GM23248 (cell line): ENCODE results near the gene FBLN2. TPM values are rescaled to one million over a fixed set of nuclear protein-coding genes. Genes with fewer than 3 reads are reported as not detected.
A peak's percentile ranks its signal among the peaks of the same experiment; 100 is the strongest.

Experiments used
- DNase-seq: peaks from one replicate; pipeline ENCODE4 v3.0.0-alpha.2; 2015
- H2AFZ ChIP-seq: fragments of 200-600 bp; sonication (generic); 2 replicates; pipeline ENCODE4 v1.6.1; 2016; ENCODE audit warnings: antibody characterized with exemption
- H3F3A ChIP-seq: fragments of 200-600 bp; sonication (generic); 2 replicates; pipeline ENCODE4 v1.6.1; 2016; ENCODE audit warnings: mild to moderate bottlenecking, antibody characterized with exemption, mixed run types; ENCODE audit not compliant: insufficient read depth
- H3K27ac ChIP-seq: fragments of 200-600 bp; sonication (generic); 2 replicates; pipeline ENCODE4 v1.5.1; 2016; ENCODE audit warnings: mild to moderate bottlenecking
- H3K27me3 ChIP-seq: fragments of 200-600 bp; sonication (generic); replicated peaks from 2 replicates; pipeline ENCODE4 v1.6.1; 2016; ENCODE audit warnings: mild to moderate bottlenecking; ENCODE audit not compliant: insufficient read depth
- H3K36me3 ChIP-seq: fragments of 200-600 bp; sonication (generic); 2 replicates; pipeline ENCODE4 v1.6.1; 2016; ENCODE audit warnings: low read depth, mild to moderate bottlenecking
- H3K4me1 ChIP-seq: fragments of 200-600 bp; sonication (generic); 2 replicates; pipeline ENCODE4 v1.6.1; 2016; ENCODE audit warnings: mild to moderate bottlenecking; ENCODE audit not compliant: insufficient read depth
- H3K4me2 ChIP-seq: fragments of 200-600 bp; sonication (generic); one replicate; pipeline ENCODE4 v1.6.1; 2016; ENCODE audit warnings: mild to moderate bottlenecking; ENCODE audit not compliant: unreplicated experiment
- H3K4me3 ChIP-seq: fragments of 200-600 bp; sonication (generic); 2 replicates; pipeline ENCODE4 v1.5.1; 2016; ENCODE audit warnings: mild to moderate bottlenecking
- H3K79me2 ChIP-seq: fragments of 200-600 bp; sonication (generic); 2 replicates; pipeline ENCODE4 v1.6.1; 2016; ENCODE audit warnings: mild to moderate bottlenecking; ENCODE audit not compliant: insufficient read depth
- H3K9ac ChIP-seq: fragments of 200-600 bp; sonication (generic); 2 replicates; pipeline ENCODE4 v1.6.1; 2016; ENCODE audit warnings: mild to moderate bottlenecking
- H3K9me2 ChIP-seq: fragments of 200-600 bp; sonication (generic); 2 replicates; pipeline ENCODE4 v1.6.1; 2016; ENCODE audit warnings: mixed run types, mild to moderate bottlenecking, moderate library complexity; ENCODE audit not compliant: insufficient read depth
- H3K9me3 ChIP-seq: fragments of 200-600 bp; sonication (generic); one replicate; pipeline ENCODE4 v1.6.1; 2017; ENCODE audit warnings: low read depth
- H4K20me1 ChIP-seq: fragments of 200-600 bp; sonication (generic); 2 replicates; pipeline ENCODE4 v1.6.0; 2016; ENCODE audit not compliant: insufficient read depth
- EZH2 ChIP-seq: fragments of 200-600 bp; sonication (generic); IDR thresholded peaks from 2 replicates; pipeline ENCODE4 v1.6.1; 2018; ENCODE audit warnings: antibody characterized with exemption, mild to moderate bottlenecking; ENCODE audit not compliant: insufficient read depth, poor library complexity, severe bottlenecking
- EZH2phosphoT487 ChIP-seq: fragments of 200-600 bp; sonication (generic); IDR thresholded peaks from 2 replicates; pipeline ENCODE4 v1.6.1; 2018; ENCODE audit warnings: antibody characterized with exemption, moderate library complexity, mild to moderate bottlenecking, low read depth; ENCODE audit not compliant: insufficient read depth
- WGBS, 2 experiments: methylation state at CpG; one replicate each; pipeline ENCODE4 v1.1.6; 2015 to 2017; ENCODE audit warnings: low lambda C conversion rate in 2 of 2, low coverage in 1 of 2; ENCODE audit errors: missing lambda C conversion rate in 2 of 2; 5-methylcytosine and 5-hydroxymethylcytosine counted together
- in situ Hi-C: fragments of 300-500 bp; cut with MboI; formaldehyde crosslinking; loops from 2 replicates; pipeline ENCODE4 v1.15.0; 2020
- polyA plus RNA-seq: library from polyadenylated mRNA; unstranded; fragments of >200 nt; fragmentation: Nextera tagmentation; extraction: Ambion mirVana; gene quantifications from 2 replicates; pipeline ENCODE4 v1.2.1, GENCODE V29; 2016
- total RNA-seq: library from RNA; depleted of rRNA; stranded (reverse); fragments of >200 nt; shearing (Covaris generic); gene quantifications from 2 replicates; pipeline ENCODE4 v1.2.3, GENCODE V29; 2014

Gene FBLN2
- total and polyA plus RNA-seq, 2 experiments from 2014 or later: 447 to 636 TPM

- no peak overlapping the region for H2AFZ ChIP-seq
- no peaks in the 10 kb centered on the region for H3K9me3 ChIP-seq
- H3K36me3 ChIP-seq: no peaks in the 10 kb centered on the region
- 44 to 55% methylated on average over 15 to 16 of the region's 16 CpGs for WGBS, 2 experiments
- in situ Hi-C loops: no loop called here
- DNase-seq: no peak
- no peaks in the 10 kb centered on the region for H3K4me1 ChIP-seq
- no peaks in the 10 kb centered on the region for H3K27me3 ChIP-seq
- no peaks in the 10 kb centered on the region for H4K20me1 ChIP-seq
- no peak overlapping the region for H3K4me3 ChIP-seq
- H3K27ac ChIP-seq: no peak overlapping the region
- no peak overlapping the region for H3K4me2 ChIP-seq
- H3K9me2 ChIP-seq: no peaks in the 10 kb centered on the region
- no peaks in the 10 kb centered on the region for H3F3A ChIP-seq
- H3K79me2 ChIP-seq: no peaks in the 10 kb centered on the region
- TF ChIP-seq EZH2 (no peak), EZH2phosphoT487 (no peak)
- no peak overlapping the region for H3K9ac ChIP-seq
Observed at GRCh38 chr3:13665582-13666226, 116.8 kb downstream of the FBLN2 start.

DNA sequence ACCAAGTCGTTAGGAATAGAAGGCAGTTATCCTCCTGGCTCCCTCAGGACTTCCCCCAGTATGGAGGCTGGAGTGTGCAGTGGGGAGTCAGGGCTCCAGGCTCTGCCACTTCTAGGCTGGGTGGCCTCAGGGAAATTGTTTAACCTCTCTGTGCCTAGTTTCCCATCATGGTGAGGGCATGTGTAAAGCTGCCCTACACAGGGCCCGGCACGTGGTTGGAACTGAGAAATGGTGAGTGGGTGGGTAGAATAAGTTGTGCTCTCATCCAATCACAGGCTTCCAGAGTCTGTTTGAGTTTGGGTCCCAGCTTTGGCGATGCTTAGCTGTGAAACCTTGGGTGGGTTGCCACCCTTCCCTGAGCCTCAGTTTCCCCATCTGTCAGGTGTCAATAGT, 117.3 kb downstream of the FBLN2 start:
- H3K9me2 ChIP-seq: no peaks in the 10 kb centered on the region
- H3K79me2 ChIP-seq: no peaks in the 10 kb centered on the region
- no peak overlapping the region for H3K27ac ChIP-seq
- no peak overlapping the region for H3K9ac ChIP-seq
- DNase-seq: no peak
- H3K4me3 ChIP-seq: no peak overlapping the region
- TF ChIP-seq EZH2 (no peak), EZH2phosphoT487 (no peak)
- no peaks in the 10 kb centered on the region for H4K20me1 ChIP-seq
- H3K9me3 ChIP-seq: no peaks in the 10 kb centered on the region
- H3F3A ChIP-seq: no peaks in the 10 kb centered on the region
- H3K4me2 ChIP-seq: no peak overlapping the region
- H2AFZ ChIP-seq: no peak overlapping the region
- no peaks in the 10 kb centered on the region for H3K27me3 ChIP-seq
- H3K36me3 ChIP-seq: no peaks in the 10 kb centered on the region
- no peaks in the 10 kb centered on the region for H3K4me1 ChIP-seq
- in situ Hi-C loops: no loop called here
- 41 to 53% methylated on average over 4 of the region's 4 CpGs for WGBS, 2 experiments

GRCh38 chr3:13666781-13667709, 118.1 kb downstream of the FBLN2 start:
- no peaks in the 10 kb centered on the region for H3K36me3 ChIP-seq
- no peaks in the 10 kb centered on the region for H3K79me2 ChIP-seq
- TF ChIP-seq EZH2phosphoT487 (no peak), EZH2 (no peak)
- no peaks in the 10 kb centered on the region for H3K9me3 ChIP-seq
- no peak overlapping the region for H3K27ac ChIP-seq
- in situ Hi-C loops: no loop called here
- no peaks in the 10 kb centered on the region for H3K9me2 ChIP-seq
- DNase-seq: peak; percentile 41
- no peak overlapping the region for H2AFZ ChIP-seq
- H3K4me2 ChIP-seq: no peak overlapping the region
- H4K20me1 ChIP-seq: no peaks in the 10 kb centered on the region
- 59 to 67% methylated on average over 18 of the region's 18 CpGs for WGBS, 2 experiments
- H3K9ac ChIP-seq: no peak overlapping the region
- no peaks in the 10 kb centered on the region for H3K27me3 ChIP-seq
- H3K4me3 ChIP-seq: no peak overlapping the region
- no peaks in the 10 kb centered on the region for H3K4me1 ChIP-seq
- no peaks in the 10 kb centered on the region for H3F3A ChIP-seq

DNA sequence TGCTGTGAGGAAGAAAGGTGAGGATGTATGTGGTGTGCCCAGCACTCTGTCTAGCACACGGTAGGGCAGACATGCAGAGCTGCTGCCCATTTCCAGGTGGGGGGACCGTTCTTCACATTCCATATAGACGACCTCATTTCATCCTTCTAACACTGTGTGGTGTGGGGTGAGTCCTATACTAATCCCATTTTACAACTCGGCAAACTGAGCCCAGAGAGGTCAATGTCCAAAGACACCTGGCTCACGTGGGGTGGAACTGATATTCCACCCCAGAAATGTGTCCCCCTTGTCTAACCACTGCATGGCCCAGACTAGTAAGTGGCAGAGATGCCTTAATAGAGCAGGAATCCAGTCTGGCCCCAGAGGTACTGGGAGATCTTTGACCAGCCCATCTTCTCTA, 119.2 kb downstream of the FBLN2 start:
- no peak overlapping the region for H3K4me3 ChIP-seq
- TF ChIP-seq EZH2 (no peak), EZH2phosphoT487 (no peak)
- no peaks in the 10 kb centered on the region for H3K9me2 ChIP-seq
- DNase-seq: no peak
- 29 to 36% methylated on average over 5 of the region's 5 CpGs for WGBS, 2 experiments
- H3K4me1 ChIP-seq: no peaks in the 10 kb centered on the region
- no peaks in the 10 kb centered on the region for H3K9me3 ChIP-seq
- in situ Hi-C loops: no loop called here
- H4K20me1 ChIP-seq: no peaks in the 10 kb centered on the region
- H3F3A ChIP-seq: no peaks in the 10 kb centered on the region
- H3K27ac ChIP-seq: no peak overlapping the region
- no peak overlapping the region for H3K4me2 ChIP-seq
- H3K9ac ChIP-seq: no peak overlapping the region
- H3K36me3 ChIP-seq: no peaks in the 10 kb centered on the region
- no peaks in the 10 kb centered on the region; the same call in 1 of the 2 replicates for H3K27me3 ChIP-seq
- H3K79me2 ChIP-seq: no peaks in the 10 kb centered on the region
- no peak overlapping the region for H2AFZ ChIP-seq
